Left ventricle myocardium inferior (tissue), 1 donor: ENCODE measurements around the gene QPCTL. TPM values are rescaled to one million over a fixed set of nuclear protein-coding genes. Genes with fewer than 3 reads are reported as not detected.
"Not testable (repeated sequence)": the region's sequence is repeated elsewhere in the genome, so short reads cannot be mapped to it uniquely, and the experiment has no call there.

Source experiments
- DNase-seq: peaks from one replicate; pipeline ENCODE4 v3.0.0-alpha.2; 2020
- H3K27ac ChIP-seq: fragments of 200-600 bp; replicated peaks from 2 replicates; pipeline ENCODE4 v1.8.0; 2021
- H3K27me3 ChIP-seq: fragments of 200-600 bp; 2 replicates; pipeline ENCODE4 v1.8.0; 2021; ENCODE audit warnings: low read depth
- H3K36me3 ChIP-seq: fragments of 200-600 bp; 2 replicates; pipeline ENCODE4 v1.8.0; 2021
- H3K4me1 ChIP-seq: fragments of 200-600 bp; 2 replicates; pipeline ENCODE4 v1.8.0; 2021
- H3K4me3 ChIP-seq: fragments of 200-600 bp; 2 replicates; pipeline ENCODE4 v1.8.0; 2021; ENCODE audit warnings: mild to moderate bottlenecking, moderate library complexity
- H3K9me3 ChIP-seq: fragments of 200-600 bp; replicated peaks from 2 replicates; pipeline ENCODE4 v1.8.0; 2021
- intact Hi-C: fragments of 100-400 bp; cut with micrococcal nuclease; formaldehyde crosslinking; loops from one replicate; pipeline ENCODE4 v1.11.0; 2022
- total RNA-seq: library from RNA; stranded (reverse); fragmentation: NEBNext Ultra II Directional; extraction: Animal tissue kit (Norgen Biotek cat#: 25700); gene quantifications from one replicate; pipeline ENCODE4 v1.2.1, GENCODE V29; 2021
- TF ChIP-seq, protein P1 (sequence below): fragments of 200-600 bp; IDR thresholded peaks from 2 replicates; pipeline ENCODE4 v1.8.0; 2021; ENCODE audit warnings: antibody characterized with exemption, mild to moderate bottlenecking, borderline replicate concordance
- donor health status: DM: no; HTN: yes; CAD: no; lungs with severe emphysema.

Gene QPCTL
- total RNA-seq, 1 donor from 2014 or later: 2.2 TPM

DNA sequence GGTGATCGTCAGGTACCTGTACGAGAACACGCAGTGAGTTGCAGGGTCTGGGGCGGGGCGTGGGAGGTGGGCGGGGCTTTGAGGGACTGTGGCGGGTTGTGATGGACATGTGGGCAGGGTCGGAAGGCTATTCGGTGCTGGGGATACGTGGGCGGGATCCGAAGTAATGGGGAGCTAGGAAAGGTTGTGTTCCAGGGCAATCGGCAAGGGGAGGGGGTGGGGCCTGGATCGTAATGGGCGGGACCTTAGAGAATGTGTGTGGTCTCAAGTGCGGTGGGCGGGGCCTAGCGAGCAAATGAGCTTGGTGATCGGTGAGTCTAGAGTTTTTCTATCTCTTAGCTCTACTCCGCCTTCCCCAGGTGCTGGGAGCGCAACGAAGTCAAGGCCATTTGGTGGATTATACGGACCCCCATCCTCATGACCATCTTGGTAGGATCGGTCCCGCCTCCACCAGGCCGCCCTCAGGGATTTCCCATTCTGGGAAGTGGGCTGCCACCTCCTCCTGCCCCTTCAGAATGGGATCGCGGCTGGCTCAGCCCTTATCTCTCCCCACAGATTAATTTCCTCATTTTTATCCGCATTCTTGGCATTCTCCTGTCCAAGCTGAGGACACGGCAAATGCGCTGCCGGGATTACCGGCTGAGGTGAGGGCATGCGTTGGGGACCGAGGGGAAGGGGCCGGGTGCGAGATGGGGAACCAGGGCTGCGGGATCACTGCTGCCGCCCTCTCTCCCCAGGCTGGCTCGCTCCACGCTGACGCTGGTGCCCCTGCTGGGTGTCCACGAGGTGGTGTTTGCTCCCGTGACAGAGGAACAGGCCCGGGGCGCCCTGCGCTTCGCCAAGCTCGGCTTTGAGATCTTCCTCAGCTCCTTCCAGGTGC lies 14.9 kb upstream of the QPCTL start:
- Histone ChIP-seq H3K4me1 (peaks cover 29% of the 10 kb centered on the region), H3K4me3 (peak overlapping the region; percentile 58), H3K27me3 (peaks cover 60% of the 10 kb centered on the region), H3K27ac (no peak overlapping the region), H3K9me3 (no peaks in the 10 kb centered on the region), H3K36me3 (no peaks in the 10 kb centered on the region)
- intact Hi-C loops: no loop called here
- DNase-seq: peak; percentile 53
- TF ChIP-seq, protein P1, sequence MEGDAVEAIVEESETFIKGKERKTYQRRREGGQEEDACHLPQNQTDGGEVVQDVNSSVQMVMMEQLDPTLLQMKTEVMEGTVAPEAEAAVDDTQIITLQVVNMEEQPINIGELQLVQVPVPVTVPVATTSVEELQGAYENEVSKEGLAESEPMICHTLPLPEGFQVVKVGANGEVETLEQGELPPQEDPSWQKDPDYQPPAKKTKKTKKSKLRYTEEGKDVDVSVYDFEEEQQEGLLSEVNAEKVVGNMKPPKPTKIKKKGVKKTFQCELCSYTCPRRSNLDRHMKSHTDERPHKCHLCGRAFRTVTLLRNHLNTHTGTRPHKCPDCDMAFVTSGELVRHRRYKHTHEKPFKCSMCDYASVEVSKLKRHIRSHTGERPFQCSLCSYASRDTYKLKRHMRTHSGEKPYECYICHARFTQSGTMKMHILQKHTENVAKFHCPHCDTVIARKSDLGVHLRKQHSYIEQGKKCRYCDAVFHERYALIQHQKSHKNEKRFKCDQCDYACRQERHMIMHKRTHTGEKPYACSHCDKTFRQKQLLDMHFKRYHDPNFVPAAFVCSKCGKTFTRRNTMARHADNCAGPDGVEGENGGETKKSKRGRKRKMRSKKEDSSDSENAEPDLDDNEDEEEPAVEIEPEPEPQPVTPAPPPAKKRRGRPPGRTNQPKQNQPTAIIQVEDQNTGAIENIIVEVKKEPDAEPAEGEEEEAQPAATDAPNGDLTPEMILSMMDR: no peak

GRCh38 chr19:45681391-45682015 lies 11.0 kb upstream of the QPCTL start:
- H3K36me3 ChIP-seq: peaks cover 25% of the 10 kb centered on the region
- H3K27ac ChIP-seq: peak overlapping the region; percentile 77
- peaks cover 29% of the 10 kb centered on the region for H3K4me1 ChIP-seq
- intact Hi-C loops: no loop called here
- no peaks in the 10 kb centered on the region for H3K9me3 ChIP-seq
- TF ChIP-seq, protein P1: peak; percentile 99
- peak overlapping the region; percentile 60 for H3K4me3 ChIP-seq
- peak; percentile 83 for DNase-seq
- peaks cover 34% of the 10 kb centered on the region for H3K27me3 ChIP-seq

- peak overlapping the region; percentile 77 for H3K27ac ChIP-seq
- no peak for DNase-seq
- TF ChIP-seq, protein P1: no peak
- intact Hi-C loops: no loop called here
- H3K4me3 ChIP-seq: peak overlapping the region; percentile 60
- no peaks in the 10 kb centered on the region for H3K9me3 ChIP-seq
- peaks cover 28% of the 10 kb centered on the region for H3K27me3 ChIP-seq
- H3K36me3 ChIP-seq: peaks cover 32% of the 10 kb centered on the region
- peaks cover 24% of the 10 kb centered on the region for H3K4me1 ChIP-seq
Observed at GRCh38 chr19:45682117-45682516, 10.3 kb upstream of the QPCTL start.

DNA sequence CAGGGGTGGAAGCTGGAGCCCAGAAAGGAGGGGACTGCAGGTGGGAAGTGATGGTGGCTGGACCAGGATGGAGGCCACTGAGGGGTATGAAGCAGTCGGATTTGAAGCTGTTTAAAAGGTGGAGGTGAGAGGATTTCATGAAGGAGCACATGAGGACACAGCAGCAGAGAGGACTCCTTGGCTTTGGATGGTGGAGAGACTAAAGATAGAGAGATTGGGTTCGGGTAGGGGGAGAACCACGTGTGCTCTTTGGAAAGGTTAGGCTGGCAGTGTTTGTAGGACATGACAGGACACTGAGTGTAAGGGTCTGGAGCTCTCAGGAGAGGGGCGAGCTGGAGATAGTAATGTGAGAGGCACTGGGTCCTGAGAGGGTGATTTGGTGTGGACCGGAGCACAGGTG lies 9.6 kb upstream of the QPCTL start:
- Histone ChIP-seq H3K27me3 (peaks cover 20% of the 10 kb centered on the region), H3K4me3 (no peak overlapping the region), H3K4me1 (peaks cover 16% of the 10 kb centered on the region), H3K9me3 (no peaks in the 10 kb centered on the region), H3K36me3 (peaks cover 39% of the 10 kb centered on the region), H3K27ac (no peak overlapping the region)
- TF ChIP-seq, protein P1: no peak
- no peak for DNase-seq
- intact Hi-C loops: no loop called here

DNA sequence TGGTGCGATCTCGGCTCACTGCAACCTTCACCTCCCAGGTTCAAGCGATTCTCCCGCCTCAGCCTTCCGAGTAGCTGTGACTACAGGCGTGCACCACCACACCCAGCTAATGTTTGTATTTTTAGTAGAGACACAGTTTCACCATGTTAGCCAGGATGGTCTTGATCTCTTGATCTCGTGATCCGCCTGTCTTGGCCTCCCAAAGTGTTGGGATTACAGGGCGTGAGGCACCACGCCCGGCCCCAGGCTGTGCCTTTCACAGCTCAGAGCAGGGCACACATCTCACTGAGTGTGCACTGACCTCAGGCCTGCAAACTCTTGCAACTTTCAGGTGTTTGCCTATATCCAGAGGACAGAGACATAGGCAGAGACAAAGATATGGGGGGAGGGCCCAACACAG lies 7.4 kb upstream of the QPCTL start:
- intact Hi-C loops, H3K4me3 ChIP-seq, H3K9me3 ChIP-seq, H3K27ac ChIP-seq, H3K27me3 ChIP-seq, DNase-seq: not testable (repeated sequence)
- H3K36me3 ChIP-seq: peaks cover 50% of the 10 kb centered on the region
- peaks cover 14% of the 10 kb centered on the region for H3K4me1 ChIP-seq

GRCh38 chr19:45687599-45687998 lies 4.9 kb upstream of the QPCTL start:
- DNase-seq: no peak
- no peaks in the 10 kb centered on the region for H3K27me3 ChIP-seq
- H3K4me3 ChIP-seq: no peak overlapping the region
- TF ChIP-seq, protein P1: no peak
- H3K9me3 ChIP-seq: no peaks in the 10 kb centered on the region
- intact Hi-C loops: no loop called here
- peaks cover 50% of the 10 kb centered on the region for H3K36me3 ChIP-seq
- H3K4me1 ChIP-seq: peaks cover 16% of the 10 kb centered on the region
- no peak overlapping the region for H3K27ac ChIP-seq
